DOHH2 (cell line): ENCODE data around the gene RNF39.

Experiments used
- EZH2phosphoT487 ChIP-seq: fragments of 200-600 bp; sonication (generic); IDR thresholded peaks from 2 replicates; pipeline ENCODE4 v1.6.1; 2017; ENCODE audit warnings: borderline replicate concordance, mild to moderate bottlenecking, antibody characterized with exemption, low read length, moderate library complexity, mixed read lengths
- TF ChIP-seq, protein P1 (sequence below): fragments of 200-600 bp; sonication (generic); IDR thresholded peaks from one replicate; pipeline ENCODE4 v1.5.1; 2014; ENCODE audit warnings: antibody characterized with exemption, mild to moderate bottlenecking, low read depth, low read length; ENCODE audit not compliant: poor library complexity, severe bottlenecking

- TF ChIP-seq, protein P1, sequence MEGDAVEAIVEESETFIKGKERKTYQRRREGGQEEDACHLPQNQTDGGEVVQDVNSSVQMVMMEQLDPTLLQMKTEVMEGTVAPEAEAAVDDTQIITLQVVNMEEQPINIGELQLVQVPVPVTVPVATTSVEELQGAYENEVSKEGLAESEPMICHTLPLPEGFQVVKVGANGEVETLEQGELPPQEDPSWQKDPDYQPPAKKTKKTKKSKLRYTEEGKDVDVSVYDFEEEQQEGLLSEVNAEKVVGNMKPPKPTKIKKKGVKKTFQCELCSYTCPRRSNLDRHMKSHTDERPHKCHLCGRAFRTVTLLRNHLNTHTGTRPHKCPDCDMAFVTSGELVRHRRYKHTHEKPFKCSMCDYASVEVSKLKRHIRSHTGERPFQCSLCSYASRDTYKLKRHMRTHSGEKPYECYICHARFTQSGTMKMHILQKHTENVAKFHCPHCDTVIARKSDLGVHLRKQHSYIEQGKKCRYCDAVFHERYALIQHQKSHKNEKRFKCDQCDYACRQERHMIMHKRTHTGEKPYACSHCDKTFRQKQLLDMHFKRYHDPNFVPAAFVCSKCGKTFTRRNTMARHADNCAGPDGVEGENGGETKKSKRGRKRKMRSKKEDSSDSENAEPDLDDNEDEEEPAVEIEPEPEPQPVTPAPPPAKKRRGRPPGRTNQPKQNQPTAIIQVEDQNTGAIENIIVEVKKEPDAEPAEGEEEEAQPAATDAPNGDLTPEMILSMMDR = no peak
- no peak for TF ChIP-seq EZH2phosphoT487
These were observed 44.2 kb downstream of the RNF39 start for GRCh38 chr6:30031381-30031780.
